CD4-positive, alpha-beta T cell treated with Interferon gamma for 1 hour (primary cell): ENCODE results near the gene SBF2.
"Not testable (repeated sequence)": the region's sequence is repeated elsewhere in the genome, so short reads cannot be mapped to it uniquely, and the experiment has no call there.

ENCODE experiments used
- DNase-seq: peaks from one replicate; pipeline ENCODE4 v3.0.0-alpha.2; 2020

The SBF2 gene

GRCh38 chr11:9941991-9942390, 352.0 kb downstream of the SBF2 start:
- DNase-seq = no peak

DNA sequence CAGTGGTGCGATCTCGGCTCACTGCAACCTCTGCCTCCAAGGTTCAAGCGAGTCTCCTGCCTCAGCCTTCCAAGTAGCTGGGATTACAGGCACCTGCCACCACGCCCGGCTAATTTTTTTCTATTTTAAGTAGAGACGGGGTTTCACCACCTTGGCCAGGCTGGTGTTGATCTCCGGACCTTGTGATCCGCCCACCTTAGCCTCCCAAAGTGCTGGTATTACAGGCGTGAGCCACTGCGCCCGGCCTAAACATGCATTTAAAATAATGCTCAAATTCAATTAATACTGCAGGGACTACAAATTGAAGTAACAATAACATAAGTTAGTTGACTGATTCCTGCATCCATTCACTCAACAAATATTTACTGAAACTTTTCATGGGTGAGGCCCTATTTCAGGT, 354.9 kb downstream of the SBF2 start:
- not testable (repeated sequence) for DNase-seq

- DNase-seq = no peak
Observed at GRCh38 chr11:9936754-9937153, 357.3 kb downstream of the SBF2 start.

- not testable (repeated sequence) for DNase-seq
Observed at GRCh38 chr11:9932843-9933242, 361.2 kb downstream of the SBF2 start.

GRCh38 chr11:9930562-9931331, 363.3 kb downstream of the SBF2 start:
- DNase-seq = not testable (repeated sequence)

DNA sequence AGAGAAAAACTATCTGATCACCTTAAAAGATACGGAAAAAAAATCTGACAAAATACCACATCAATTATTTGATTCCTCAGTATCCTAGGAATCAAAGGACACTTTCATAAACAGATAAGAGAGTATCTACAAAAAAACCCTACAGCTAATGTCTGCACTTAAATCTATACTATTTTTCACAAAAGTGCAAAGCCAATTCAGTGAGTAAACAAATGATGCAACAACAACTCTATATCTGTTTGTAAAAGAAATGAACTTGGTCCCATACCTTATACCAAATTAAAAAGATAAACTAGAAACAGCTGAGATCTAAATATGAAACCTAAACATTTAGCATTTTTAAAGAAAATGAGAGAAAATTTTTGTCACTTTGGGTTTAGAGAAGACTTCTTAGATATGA, 366.3 kb downstream of the SBF2 start:
- no peak for DNase-seq

GRCh38 chr11:9923280-9923679, 370.7 kb downstream of the SBF2 start:
- no peak for DNase-seq

GRCh38 chr11:9922806-9923205, 371.2 kb downstream of the SBF2 start:
- DNase-seq = no peak

- DNase-seq = no peak
Observed at GRCh38 chr11:9916480-9916879, 377.5 kb downstream of the SBF2 start.

GRCh38 chr11:9914064-9914463, 380.0 kb downstream of the SBF2 start:
- DNase-seq = no peak

DNA sequence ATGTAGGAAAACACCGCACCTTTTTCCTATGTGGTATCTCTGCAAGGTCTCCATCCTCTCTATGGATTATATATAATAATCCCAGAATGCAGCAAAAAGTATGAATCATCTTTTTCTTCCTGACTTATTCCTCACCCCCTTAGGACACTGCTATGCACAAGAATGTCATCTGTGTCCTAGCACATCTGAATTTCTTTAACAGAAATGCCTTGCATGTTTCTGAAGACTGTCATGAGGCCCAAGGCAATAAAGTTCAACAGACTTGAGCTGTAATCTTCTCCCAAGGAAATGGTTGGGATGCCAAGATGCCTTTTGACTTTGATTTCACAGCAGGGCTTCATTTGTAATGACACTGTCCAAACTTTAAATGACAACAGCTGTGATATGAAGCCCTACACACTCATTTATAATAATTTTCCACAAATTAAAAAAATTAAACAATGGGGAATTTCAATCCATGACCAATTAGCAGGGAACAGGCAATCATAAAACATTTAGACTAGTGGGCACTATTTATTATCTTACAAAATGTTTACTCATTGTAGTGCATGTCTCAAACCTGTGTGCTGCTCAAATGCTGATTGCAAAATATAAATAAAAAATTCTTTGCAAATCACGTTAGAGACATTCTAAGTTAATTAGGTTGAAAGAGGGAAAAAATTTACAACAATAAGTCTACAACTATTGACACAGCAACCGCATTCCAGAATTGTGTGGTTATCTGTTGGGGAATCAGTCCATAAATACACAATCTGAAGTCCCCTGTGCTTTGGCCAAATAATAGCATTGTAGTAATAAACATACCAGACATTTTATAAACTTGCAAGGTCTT, 387.8 kb downstream of the SBF2 start:
- DNase-seq = no peak

GRCh38 chr11:9905501-9905951, 388.5 kb downstream of the SBF2 start:
- no peak for DNase-seq

GRCh38 chr11:9903579-9903978, 390.4 kb downstream of the SBF2 start:
- DNase-seq = no peak

DNA sequence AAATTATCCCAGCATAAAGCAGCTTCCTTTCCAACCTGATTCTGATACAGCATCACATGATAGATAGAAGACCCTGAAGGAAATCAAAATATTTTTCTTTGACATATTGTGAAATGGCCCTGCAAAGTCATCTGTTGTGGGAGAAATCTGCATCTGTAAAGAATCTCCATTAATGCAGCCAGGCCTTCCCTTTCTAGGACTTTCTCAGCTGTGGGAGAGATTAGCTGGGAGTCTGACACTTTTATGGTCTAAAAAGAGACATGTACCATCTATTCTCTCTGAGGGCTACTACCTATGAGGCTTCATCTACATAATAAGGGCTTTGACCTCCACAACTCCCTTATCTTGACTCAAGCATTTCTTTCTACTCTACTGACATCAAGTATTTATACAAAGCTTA, 392.1 kb downstream of the SBF2 start:
- DNase-seq = no peak

DNA sequence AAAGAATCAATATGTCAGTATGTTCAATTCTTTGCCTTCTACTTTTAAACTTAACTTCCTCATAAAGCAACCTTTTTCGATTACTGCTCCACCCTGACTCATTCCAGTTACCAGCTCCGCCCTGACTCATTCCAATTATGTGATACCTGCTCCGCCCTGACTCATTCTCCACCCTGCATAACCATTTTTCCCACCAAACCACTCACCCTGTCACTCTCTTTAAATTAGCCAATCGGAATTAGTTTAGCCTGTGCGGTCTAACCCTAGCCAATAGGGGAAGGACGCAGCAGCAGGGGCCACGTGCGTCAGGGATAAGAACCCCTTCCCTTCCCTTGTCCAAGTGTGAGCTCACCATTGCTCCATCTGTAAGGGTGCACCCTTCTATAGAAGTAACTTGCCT, 393.8 kb downstream of the SBF2 start:
- peak; percentile 9 for DNase-seq

GRCh38 chr11:9899676-9900075, 394.3 kb downstream of the SBF2 start:
- DNase-seq = no peak

- DNase-seq = no peak
Observed at GRCh38 chr11:9896902-9897301, 397.1 kb downstream of the SBF2 start.

GRCh38 chr11:9895006-9895405, 399.0 kb downstream of the SBF2 start:
- DNase-seq = no peak

DNA sequence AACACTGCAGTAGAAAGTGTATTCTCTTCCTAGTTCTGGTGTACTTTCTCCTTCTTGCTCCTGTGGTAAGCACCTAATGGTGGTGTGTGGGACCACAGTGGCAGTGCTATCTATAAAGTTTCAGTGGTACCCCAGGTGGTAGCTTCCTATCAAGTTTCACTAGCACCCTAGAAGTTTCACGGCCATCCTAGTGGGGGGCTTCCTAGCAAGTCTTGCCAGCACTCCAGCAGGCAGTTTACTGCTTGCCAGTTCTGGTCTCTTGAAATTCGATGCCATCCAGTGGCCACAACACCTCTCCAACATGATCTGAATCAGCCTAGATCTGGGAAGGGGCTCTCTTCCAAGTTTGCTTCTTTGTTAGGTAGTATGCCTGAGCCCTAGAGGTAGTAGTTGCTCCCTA, 400.5 kb downstream of the SBF2 start:
- no peak for DNase-seq

GRCh38 chr11:9888938-9889337, 405.1 kb downstream of the SBF2 start:
- DNase-seq = no peak

- DNase-seq = no peak
Observed at GRCh38 chr11:9887472-9887871, 406.5 kb downstream of the SBF2 start.

GRCh38 chr11:9886595-9886994, 407.4 kb downstream of the SBF2 start:
- no peak for DNase-seq

DNA sequence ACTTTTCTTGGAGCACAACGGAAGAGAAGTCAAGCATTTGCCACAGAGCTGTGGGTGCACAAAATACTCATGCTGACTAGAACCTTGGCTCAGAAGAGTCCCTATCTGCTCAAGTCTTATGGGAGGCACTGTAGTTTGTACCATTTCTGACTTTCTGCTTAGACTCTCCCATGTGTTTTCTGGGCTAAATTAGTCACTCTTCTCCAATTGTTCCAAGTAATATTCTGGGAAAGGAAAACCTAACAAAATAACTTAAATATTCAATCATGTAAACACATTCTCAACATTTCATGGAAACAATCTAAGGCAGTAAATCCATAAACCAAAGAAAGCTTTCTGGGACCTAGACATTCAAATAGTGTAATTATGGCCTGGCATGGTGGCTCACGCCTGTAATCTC, 409.4 kb downstream of the SBF2 start:
- no peak for DNase-seq

DNA sequence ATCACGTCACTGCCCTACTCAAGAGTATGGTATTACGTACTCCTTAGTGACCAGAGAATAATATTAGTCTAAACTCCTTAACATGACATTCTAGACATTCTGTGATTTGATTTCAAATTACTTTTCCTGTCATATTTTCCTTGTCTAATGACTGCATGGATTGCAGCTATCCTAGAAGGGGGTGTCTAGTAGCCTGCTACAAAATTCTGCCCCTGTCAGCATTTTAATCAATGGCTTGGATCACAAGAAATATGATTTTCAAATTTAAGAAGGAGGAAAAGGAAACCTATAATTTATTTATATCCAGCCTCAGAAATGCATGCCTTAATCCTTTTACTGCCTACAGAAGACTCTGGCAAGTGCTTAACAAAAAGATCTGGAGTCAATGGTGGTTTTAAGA, 413.4 kb downstream of the SBF2 start:
- no peak for DNase-seq
